HFF-Myc (cell line): Measurements from ENCODE around the gene CNTN4.

Source experiments
- DNase-seq: peaks from one replicate; pipeline ENCODE4 v3.0.0-alpha.2; 2011; ENCODE audit warnings: low read depth; ENCODE audit errors: extremely low read depth
- H3K4me3 ChIP-seq: replicated peaks from 2 replicates; pipeline ENCODE4 v1.5.1; 2011; ENCODE audit warnings: low read depth, mild to moderate bottlenecking, control low read depth, low read length
- TF ChIP-seq, protein P1 (sequence below): IDR thresholded peaks from 2 replicates; pipeline ENCODE4 v1.5.1; 2012; ENCODE audit warnings: mild to moderate bottlenecking, low read depth, low read length, control low read depth; ENCODE audit errors: missing control alignments

CNTN4 gene

DNA sequence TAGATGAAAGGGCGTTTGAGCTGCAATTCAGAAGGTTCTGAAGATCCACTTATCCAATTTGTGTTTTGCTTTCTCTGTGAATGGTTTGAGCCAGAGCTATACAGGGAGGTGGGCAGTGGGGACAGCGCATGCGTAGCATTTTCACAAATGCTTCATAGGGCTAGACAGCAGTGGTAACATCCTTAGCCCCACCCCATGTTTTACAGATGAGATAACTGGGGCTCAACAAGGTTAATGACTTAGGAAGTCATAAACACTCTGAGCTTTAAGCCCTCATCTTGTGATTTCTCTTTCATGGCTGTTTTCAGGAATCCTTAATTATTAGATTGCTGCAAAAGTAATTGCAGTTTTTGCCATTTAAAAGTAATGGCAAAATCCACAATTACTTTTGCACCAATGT is 602.8 kb downstream of the CNTN4 start:
- TF ChIP-seq, protein P1, sequence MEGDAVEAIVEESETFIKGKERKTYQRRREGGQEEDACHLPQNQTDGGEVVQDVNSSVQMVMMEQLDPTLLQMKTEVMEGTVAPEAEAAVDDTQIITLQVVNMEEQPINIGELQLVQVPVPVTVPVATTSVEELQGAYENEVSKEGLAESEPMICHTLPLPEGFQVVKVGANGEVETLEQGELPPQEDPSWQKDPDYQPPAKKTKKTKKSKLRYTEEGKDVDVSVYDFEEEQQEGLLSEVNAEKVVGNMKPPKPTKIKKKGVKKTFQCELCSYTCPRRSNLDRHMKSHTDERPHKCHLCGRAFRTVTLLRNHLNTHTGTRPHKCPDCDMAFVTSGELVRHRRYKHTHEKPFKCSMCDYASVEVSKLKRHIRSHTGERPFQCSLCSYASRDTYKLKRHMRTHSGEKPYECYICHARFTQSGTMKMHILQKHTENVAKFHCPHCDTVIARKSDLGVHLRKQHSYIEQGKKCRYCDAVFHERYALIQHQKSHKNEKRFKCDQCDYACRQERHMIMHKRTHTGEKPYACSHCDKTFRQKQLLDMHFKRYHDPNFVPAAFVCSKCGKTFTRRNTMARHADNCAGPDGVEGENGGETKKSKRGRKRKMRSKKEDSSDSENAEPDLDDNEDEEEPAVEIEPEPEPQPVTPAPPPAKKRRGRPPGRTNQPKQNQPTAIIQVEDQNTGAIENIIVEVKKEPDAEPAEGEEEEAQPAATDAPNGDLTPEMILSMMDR, result no peak
- no peak for DNase-seq
- no peak overlapping the region for H3K4me3 ChIP-seq

DNA sequence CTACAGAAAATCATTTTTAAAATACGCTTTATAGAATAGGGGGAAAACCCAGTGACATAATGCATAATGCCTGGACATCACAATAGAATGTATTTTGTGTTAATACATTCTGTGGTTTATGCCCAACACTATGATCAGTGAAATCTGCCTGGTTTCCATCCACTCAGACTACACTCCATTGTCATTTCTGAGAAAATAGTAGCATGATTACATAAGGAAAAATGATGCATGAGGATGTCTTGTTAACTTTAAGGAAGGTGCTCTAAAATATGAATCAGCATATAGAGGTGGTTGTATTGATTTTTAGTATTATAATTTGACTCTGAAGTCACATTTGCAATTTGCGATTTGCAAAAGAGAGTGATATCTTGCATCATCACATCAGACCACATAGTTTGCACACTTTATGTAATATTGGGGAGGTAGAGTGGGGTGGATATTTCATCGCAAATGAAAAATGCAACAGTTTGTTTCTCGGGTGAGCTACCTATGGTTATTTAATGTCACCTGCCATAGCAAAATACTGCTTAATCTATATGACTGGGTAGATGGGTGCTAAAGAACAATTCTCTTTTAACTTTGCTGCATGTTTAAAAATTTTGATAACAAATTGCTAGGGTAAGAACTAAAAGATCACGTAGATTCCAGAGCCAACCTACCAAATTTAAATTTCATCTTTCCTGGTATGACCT is 607.6 kb downstream of the CNTN4 start:
- no peak for DNase-seq
- TF ChIP-seq, protein P1, result no peak
- no peak overlapping the region for H3K4me3 ChIP-seq

DNA sequence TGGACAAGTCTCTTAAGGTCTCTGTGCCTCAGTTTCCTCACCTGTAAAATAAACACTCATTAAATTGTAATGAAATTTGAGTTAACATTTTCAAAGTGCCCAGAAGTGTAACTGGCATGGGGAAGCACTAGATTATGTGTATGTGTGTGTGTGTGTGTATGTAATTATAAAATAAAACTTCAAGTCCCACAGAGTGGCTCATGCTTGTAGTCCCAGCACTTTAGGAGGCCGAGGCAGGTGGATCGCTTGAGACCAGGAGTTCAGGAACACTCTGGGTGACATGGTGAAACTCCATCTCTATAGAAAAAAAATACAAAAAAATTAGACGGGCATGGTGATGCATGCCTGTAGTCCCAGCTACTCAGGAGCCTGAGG is 608.2 kb downstream of the CNTN4 start:
- DNase-seq, result no peak
- TF ChIP-seq, protein P1, result no peak
- H3K4me3 ChIP-seq, result no peak overlapping the region

DNA sequence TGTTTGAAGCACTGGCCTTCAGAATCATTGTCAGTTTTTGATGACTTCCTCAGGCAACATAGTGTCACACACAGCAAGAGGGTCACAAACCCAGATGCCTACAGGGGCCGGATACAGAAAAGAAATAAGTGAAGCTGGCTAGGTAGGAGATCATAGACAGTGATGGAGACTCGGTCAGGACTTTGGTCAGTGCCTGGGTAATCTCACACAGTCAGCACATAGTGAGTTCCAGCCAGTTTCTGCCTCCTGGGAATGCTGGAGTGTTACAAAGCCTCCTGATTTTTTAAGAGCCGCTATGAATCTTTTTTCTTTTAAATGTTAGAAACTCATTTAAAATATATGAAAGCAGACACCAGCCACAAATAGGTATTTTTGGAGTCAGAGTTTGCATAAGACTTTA is 612.4 kb downstream of the CNTN4 start:
- TF ChIP-seq, protein P1, result no peak
- no peak for DNase-seq
- H3K4me3 ChIP-seq, result no peak overlapping the region

DNA sequence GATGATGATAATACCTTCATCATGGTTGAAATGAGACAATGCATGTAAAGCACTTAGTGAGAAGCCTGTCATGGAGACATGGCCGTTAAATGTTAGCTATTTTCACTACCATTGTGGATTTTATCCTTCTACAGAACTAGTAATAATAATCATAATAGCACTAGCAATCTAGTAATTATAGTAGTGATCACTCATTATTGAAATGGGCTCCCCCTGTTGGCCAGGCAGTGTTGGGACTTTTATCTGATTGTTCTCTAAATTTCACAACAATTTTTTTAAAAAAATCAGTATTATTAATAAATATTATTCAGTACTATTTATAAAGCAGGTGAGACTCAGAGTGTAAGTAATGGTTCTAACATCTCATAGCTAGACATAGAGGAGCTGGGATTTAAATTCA is 615.3 kb downstream of the CNTN4 start:
- H3K4me3 ChIP-seq, result no peak overlapping the region
- no peak for DNase-seq
- TF ChIP-seq, protein P1, result no peak

DNA sequence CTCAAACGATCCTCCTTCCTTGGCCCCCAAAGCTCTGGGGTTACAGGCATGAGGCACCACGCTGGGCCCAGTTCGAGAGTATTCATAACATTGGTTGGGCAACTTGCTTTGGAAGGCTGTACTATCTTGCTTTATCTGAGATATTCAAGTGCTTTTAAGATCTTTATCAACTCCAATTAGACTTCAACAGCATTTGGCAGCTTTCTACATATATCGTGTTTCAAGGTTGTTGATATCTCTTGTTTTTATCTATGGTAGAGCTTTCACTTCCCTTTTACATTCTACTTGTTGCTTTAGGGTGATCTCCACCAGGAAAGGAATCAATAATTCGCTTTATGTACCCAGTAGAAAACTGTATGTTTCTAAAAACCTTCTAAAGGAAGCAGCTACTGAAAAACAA is 616.2 kb downstream of the CNTN4 start:
- DNase-seq, result no peak
- no peak overlapping the region for H3K4me3 ChIP-seq
- TF ChIP-seq, protein P1, result no peak

DNA sequence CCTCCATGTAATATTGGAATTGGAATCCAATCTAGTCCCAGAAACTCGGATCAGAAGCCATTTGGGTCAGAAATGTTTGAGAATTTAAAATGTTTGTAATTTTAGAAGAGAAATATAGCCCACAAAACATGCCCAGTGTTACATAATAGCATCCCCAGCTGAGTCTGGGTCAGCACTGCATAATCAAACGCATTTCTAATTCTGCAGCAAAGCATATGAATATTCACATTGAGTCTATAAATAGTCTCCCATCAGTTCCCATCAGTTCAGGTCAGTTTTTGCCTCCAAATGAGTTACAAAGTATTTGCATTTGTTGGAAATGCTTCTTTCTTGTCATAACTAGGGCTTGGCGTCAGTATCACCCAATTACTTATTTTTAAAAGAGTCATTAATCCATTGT is 628.4 kb downstream of the CNTN4 start:
- DNase-seq, result no peak
- TF ChIP-seq, protein P1, result no peak
- H3K4me3 ChIP-seq, result no peak overlapping the region
